CD4-positive, CD25-positive, alpha-beta regulatory T cell (primary cell): Measurements from ENCODE around the gene FOXC1. TPM values are rescaled to one million over a fixed set of nuclear protein-coding genes. Genes with fewer than 3 reads are reported as not detected.

Experiments
- ATAC-seq, 2 donors: fragments of 150-1000 bp; cut with Tn5 transposase; one replicate each; pipeline ENCODE4 v1.10.0; 2021; ENCODE audit warnings: low read depth in 2 of 2, moderate number of reproducible peaks in 2 of 2, moderate library complexity in 1 of 2
- DNase-seq, 3 donors: peaks; one replicate each; pipeline versions ENCODE4 v3.0.0 to v3.0.0-alpha.2; 2012 to 2022; ENCODE audit warnings: mixed read lengths in 1 of 3
- H3K27ac ChIP-seq: one replicate; pipeline ENCODE4 v1.7.0; 2013; ENCODE audit warnings: mild to moderate bottlenecking, low read length; ENCODE audit not compliant: insufficient read depth, poor library complexity, severe bottlenecking
- H3K27me3 ChIP-seq: one replicate; pipeline ENCODE4 v1.7.0; 2013; ENCODE audit warnings: low read length; ENCODE audit not compliant: control insufficient read depth, insufficient read depth
- H3K36me3 ChIP-seq: one replicate; pipeline ENCODE4 v1.7.0; 2013; ENCODE audit warnings: mild to moderate bottlenecking, low read length, moderate library complexity; ENCODE audit not compliant: control insufficient read depth, insufficient read depth
- H3K4me1 ChIP-seq: 2 replicates; pipeline ENCODE4 v1.7.0; 2013; ENCODE audit warnings: mild to moderate bottlenecking, low read length; ENCODE audit not compliant: insufficient read depth, control insufficient read depth, poor library complexity, severe bottlenecking
- H3K4me3 ChIP-seq: one replicate; pipeline ENCODE4 v1.7.0; 2013; ENCODE audit warnings: low read depth, mild to moderate bottlenecking, low read length, moderate library complexity
- H3K9me3 ChIP-seq, 2 experiments: 1 replicate in 1 of 2; 2 replicates in 1 of 2; pipeline ENCODE4 v1.7.0; 2013; ENCODE audit warnings: low read length in 2 of 2, mild to moderate bottlenecking in 1 of 2, moderate library complexity in 1 of 2; ENCODE audit not compliant: control insufficient read depth in 2 of 2
- H3K27ac Mint-ChIP-seq, 3 donors: one replicate each; pipeline ENCODE4 v1.8.0; 2020 to 2022; ENCODE audit warnings: mild to moderate bottlenecking in 3 of 3, mixed read lengths in 3 of 3, moderate library complexity in 2 of 3
- H3K27me3 Mint-ChIP-seq: one replicate; pipeline ENCODE4 v1.8.0; 2022; ENCODE audit warnings: mild to moderate bottlenecking, mixed read lengths
- H3K36me3 Mint-ChIP-seq: one replicate; pipeline ENCODE4 v1.8.0; 2020; ENCODE audit warnings: mixed read lengths
- H3K4me1 Mint-ChIP-seq, 4 donors: one replicate each; pipeline ENCODE4 v1.8.0; 2020 to 2022; ENCODE audit warnings: mixed read lengths in 4 of 4, mild to moderate bottlenecking in 1 of 4
- H3K4me3 Mint-ChIP-seq, 4 donors: one replicate each; pipeline ENCODE4 v1.8.0; 2020 to 2022; ENCODE audit warnings: mild to moderate bottlenecking in 4 of 4, mixed read lengths in 4 of 4, moderate library complexity in 3 of 4
- H3K9me3 Mint-ChIP-seq, 7 donors: one replicate each; pipeline ENCODE4 v1.8.0; 2020 to 2022; ENCODE audit warnings: mixed read lengths in 7 of 7, mild to moderate bottlenecking in 3 of 7, moderate library complexity in 2 of 7
- polyA plus RNA-seq, 4 donors: library from polyadenylated mRNA; unstranded; fragments of 300-500 nt; fragmentation: Illumina TruSeq; gene quantifications; one replicate each; pipeline ENCODE4 v1.2.3, GENCODE V29; 2021
- total RNA-seq: library from RNA; stranded (reverse); gene quantifications from one replicate; pipeline ENCODE4 v1.2.3, GENCODE V29; 2022

The FOXC1 gene
- total and polyA plus RNA-seq, 5 donors from 2014 or later, result not detected

GRCh38 chr6:1608222-1609040, 1.3 kb upstream of the FOXC1 start:
- no peaks in the 10 kb centered on the region for H3K9me3 ChIP-seq
- H3K27me3 ChIP-seq, result peaks cover 27% of the 10 kb centered on the region
- no peak for ATAC-seq
- no peak overlapping the region for H3K27ac ChIP-seq
- Mint-ChIP-seq H3K27me3 (peaks cover 68% of the 10 kb centered on the region), H3K4me1 (peaks cover 23 to 59% (median 42%) of the 10 kb centered on the region in 4 donors), H3K36me3 (no peaks in the 10 kb centered on the region), H3K27ac (no peak overlapping the region), H3K4me3 (peak overlapping the region; percentile 74 to 96 (median 80)), H3K9me3 (peaks cover 0 to 9% (median 0%) of the 10 kb centered on the region in 7 donors)
- no peak overlapping the region for H3K4me3 ChIP-seq
- H3K4me1 ChIP-seq, result peaks cover 70% of the 10 kb centered on the region
- no peak for DNase-seq
- no peaks in the 10 kb centered on the region for H3K36me3 ChIP-seq

GRCh38 chr6:1609041-1609647, 571 bp upstream of the FOXC1 start:
- no peak overlapping the region for H3K27ac ChIP-seq
- DNase-seq (no peak), ATAC-seq (no peak)
- H3K9me3 Mint-ChIP-seq, result peaks cover 0 to 9% (median 0%) of the 10 kb centered on the region in 7 donors
- no peaks in the 10 kb centered on the region for H3K9me3 ChIP-seq
- H3K36me3 ChIP-seq, result no peaks in the 10 kb centered on the region
- no peak overlapping the region for H3K27ac Mint-ChIP-seq
- peaks cover 23% of the 10 kb centered on the region for H3K27me3 ChIP-seq
- no peak overlapping the region for H3K4me3 ChIP-seq
- peaks cover 66% of the 10 kb centered on the region for H3K27me3 Mint-ChIP-seq
- peak overlapping the region; percentile 58 to 83 (median 68) for H3K4me3 Mint-ChIP-seq
- H3K4me1 ChIP-seq, result peaks cover 75% of the 10 kb centered on the region
- no peaks in the 10 kb centered on the region for H3K36me3 Mint-ChIP-seq
- H3K4me1 Mint-ChIP-seq, result peaks cover 23 to 63% (median 46%) of the 10 kb centered on the region in 4 donors

- peak overlapping the region; percentile 59 to 88 (median 84) for H3K4me3 Mint-ChIP-seq
- peaks cover 65% of the 10 kb centered on the region for H3K4me1 ChIP-seq
- H3K27ac ChIP-seq, result no peak overlapping the region
- H3K27me3 Mint-ChIP-seq, result peaks cover 65% of the 10 kb centered on the region
- no peak for ATAC-seq
- peaks cover 20 to 58% (median 44%) of the 10 kb centered on the region in 4 donors for H3K4me1 Mint-ChIP-seq
- no peaks in the 10 kb centered on the region for H3K9me3 ChIP-seq
- peaks cover 26% of the 10 kb centered on the region for H3K27me3 ChIP-seq
- H3K36me3 Mint-ChIP-seq, result no peaks in the 10 kb centered on the region
- peaks cover 0 to 9% (median 0%) of the 10 kb centered on the region in 7 donors for H3K9me3 Mint-ChIP-seq
- no peaks in the 10 kb centered on the region for H3K36me3 ChIP-seq
- H3K4me3 ChIP-seq, result no peak overlapping the region
- DNase-seq, result no peak
- no peak overlapping the region for H3K27ac Mint-ChIP-seq
These were observed 994 bp downstream of the FOXC1 start for GRCh38 chr6:1610497-1611321.

GRCh38 chr6:1611322-1611571, 1.5 kb downstream of the FOXC1 start:
- no peak overlapping the region for H3K27ac ChIP-seq
- Mint-ChIP-seq H3K4me1 (peaks cover 16 to 53% (median 43%) of the 10 kb centered on the region in 4 donors), H3K9me3 (peaks cover 0 to 9% (median 0%) of the 10 kb centered on the region in 7 donors), H3K4me3 (no peak overlapping the region), H3K27me3 (peaks cover 65% of the 10 kb centered on the region), H3K27ac (no peak overlapping the region), H3K36me3 (no peaks in the 10 kb centered on the region)
- H3K4me3 ChIP-seq, result no peak overlapping the region
- DNase-seq (no peak), ATAC-seq (no peak)
- H3K36me3 ChIP-seq, result no peaks in the 10 kb centered on the region
- H3K27me3 ChIP-seq, result peaks cover 29% of the 10 kb centered on the region
- peaks cover 61% of the 10 kb centered on the region for H3K4me1 ChIP-seq
- no peaks in the 10 kb centered on the region for H3K9me3 ChIP-seq

- Histone ChIP-seq H3K9me3 (no peaks in the 10 kb centered on the region), H3K27ac (no peak overlapping the region), H3K27me3 (peaks cover 28% of the 10 kb centered on the region), H3K4me1 (peaks cover 57% of the 10 kb centered on the region), H3K4me3 (peak overlapping the region; percentile 73), H3K36me3 (no peaks in the 10 kb centered on the region)
- Mint-ChIP-seq H3K4me3 (peak overlapping the region; percentile 86 to 94 (median 88)), H3K36me3 (no peaks in the 10 kb centered on the region), H3K9me3 (peaks cover 0 to 9% (median 0%) of the 10 kb centered on the region in 7 donors), H3K27me3 (peaks cover 65% of the 10 kb centered on the region), H3K4me1 (peaks cover 16 to 49% (median 42%) of the 10 kb centered on the region in 4 donors), H3K27ac (no peak overlapping the region)
- DNase-seq (peak in 1 of 3 donors; percentile 50), ATAC-seq (no peak)
These were observed 2.0 kb downstream of the FOXC1 start for GRCh38 chr6:1611572-1612298.

GRCh38 chr6:1612299-1612973, 2.7 kb downstream of the FOXC1 start:
- DNase-seq, result no peak
- Mint-ChIP-seq H3K4me1 (peaks cover 12 to 45% (median 36%) of the 10 kb centered on the region in 4 donors), H3K27ac (peak overlapping the region in 1 of 3 donors; percentile 32), H3K4me3 (peak overlapping the region; percentile 86 to 94 (median 88)), H3K27me3 (peaks cover 65% of the 10 kb centered on the region), H3K9me3 (peaks cover 0 to 9% (median 0%) of the 10 kb centered on the region in 7 donors), H3K36me3 (no peaks in the 10 kb centered on the region)
- H3K27ac ChIP-seq, result no peak overlapping the region
- H3K9me3 ChIP-seq, result no peaks in the 10 kb centered on the region
- peaks cover 25% of the 10 kb centered on the region for H3K27me3 ChIP-seq
- H3K4me3 ChIP-seq, result peak overlapping the region; percentile 73
- no peak for ATAC-seq
- H3K36me3 ChIP-seq, result no peaks in the 10 kb centered on the region
- H3K4me1 ChIP-seq, result peaks cover 50% of the 10 kb centered on the region

GRCh38 chr6:1612974-1613306, 3.2 kb downstream of the FOXC1 start:
- no peak overlapping the region for H3K4me3 ChIP-seq
- H3K27me3 Mint-ChIP-seq, result peaks cover 65% of the 10 kb centered on the region
- peaks cover 0 to 9% (median 0%) of the 10 kb centered on the region in 7 donors for H3K9me3 Mint-ChIP-seq
- ATAC-seq, result no peak
- no peaks in the 10 kb centered on the region for H3K36me3 ChIP-seq
- H3K9me3 ChIP-seq, result no peaks in the 10 kb centered on the region
- H3K4me1 ChIP-seq, result peaks cover 45% of the 10 kb centered on the region
- peaks cover 28% of the 10 kb centered on the region for H3K27me3 ChIP-seq
- peaks cover 12 to 44% (median 33%) of the 10 kb centered on the region in 4 donors for H3K4me1 Mint-ChIP-seq
- H3K27ac ChIP-seq, result no peak overlapping the region
- DNase-seq, result no peak
- peak overlapping the region in 2 of 4 donors; percentile 89 to 94 for H3K4me3 Mint-ChIP-seq
- no peak overlapping the region for H3K27ac Mint-ChIP-seq
- no peaks in the 10 kb centered on the region for H3K36me3 Mint-ChIP-seq
